Heart left ventricle (tissue), 13 donors: ENCODE data around the gene XAGE1A.
"Not testable (repeated sequence)": the region's sequence is repeated elsewhere in the genome, so short reads cannot be mapped to it uniquely, and the experiment has no call there.

Source experiments
- CTCF ChIP-seq, 12 donors: fragments of 200-600 bp; sonication (generic) in 4 of 12; IDR thresholded peaks; one replicate each; pipeline versions ENCODE4 v1.5.0 to v1.8.0; 2018 to 2022; ENCODE audit warnings: antibody characterized with exemption in 12 of 12, mild to moderate bottlenecking in 5 of 12
- POLR2A ChIP-seq, 2 donors: fragments of 450-650 bp; IDR thresholded peaks; one replicate each; pipeline ENCODE4 v1.6.1; 2017; ENCODE audit warnings: antibody characterized with exemption in 2 of 2, mild to moderate bottlenecking in 2 of 2, moderate library complexity in 2 of 2
- donor health status: ischemic (EF 13 %, LVEDD 7.1; RV severe dilation, severe dysfunction).
- donor health status: DM: no; HTN: yes; CAD: no.
- donor health status: DM: no; HTN: no; CAD: no.
- donor health status: ischemic (EF 25% LVEDD 6.9; RV normal size, moderate dysfunction).
- donor health status: ischemic (EF 25% LVEDD 5.7; RV mildly dilated, moderate dysfunction).
- donor health status: ischemic (EF 35%, LVEDD 5.7; RV mildly dilated, moderate dysfunction).
- donor health status: nonischemic (EF 11% LVEDD 7.7; RV severe dilation, severe dysfunction).
- donor health status: DM: yes; HTN: yes; CAD: no.
- donor health status: PGD.
- donor health status: ischemic (EF 29% LVEDD 5.4; RV normal size, mild dysfunction).
- donor health status: nonischemic (EF 23%, LVEDD 6.1; RV moderate dilation, normal function).

- not testable (repeated sequence) for TF ChIP-seq CTCF, POLR2A (IDR thresholded peaks at IDR 0.05)
Measured at GRCh38 chrX:52501362-52501761, 5.8 kb downstream of the XAGE1A start.
